LNCaP clone FGC (cell line): ENCODE results near the gene BACH2.

Experiments used
- DNase-seq: peaks from one replicate; pipeline ENCODE4 v3.0.0-alpha.2; 2011; ENCODE audit warnings: low read depth
- H3K4me3 ChIP-seq: 2 replicates; pipeline ENCODE4 v1.5.1; 2011; ENCODE audit warnings: mild to moderate bottlenecking, low read depth, low read length, control low read depth
- TF ChIP-seq, protein P1 (sequence below): IDR thresholded peaks from 2 replicates; pipeline ENCODE4 v1.5.1; 2012; ENCODE audit warnings: mild to moderate bottlenecking; ENCODE audit not compliant: control insufficient read depth, insufficient read depth; ENCODE audit errors: extremely low read depth

The BACH2 gene

DNA sequence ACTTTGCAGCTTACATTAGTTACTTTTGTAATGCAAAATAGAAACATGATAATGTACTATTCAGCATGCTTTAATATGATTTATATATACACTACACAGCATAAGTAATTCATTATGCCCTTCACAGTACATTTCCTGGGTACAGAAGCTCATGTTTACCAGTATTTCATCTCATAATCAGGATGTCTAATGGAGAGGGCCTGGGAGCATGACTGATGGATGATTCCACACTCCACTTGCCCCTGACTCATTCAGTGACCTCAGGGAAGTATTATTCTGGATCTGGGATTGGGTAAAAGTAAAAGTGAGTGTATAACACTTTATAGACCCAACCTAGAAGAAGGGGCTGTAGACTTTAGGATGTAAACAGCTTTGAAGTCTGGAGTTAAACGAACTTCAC, 31.4 kb upstream of the BACH2 start:
- TF ChIP-seq, protein P1, sequence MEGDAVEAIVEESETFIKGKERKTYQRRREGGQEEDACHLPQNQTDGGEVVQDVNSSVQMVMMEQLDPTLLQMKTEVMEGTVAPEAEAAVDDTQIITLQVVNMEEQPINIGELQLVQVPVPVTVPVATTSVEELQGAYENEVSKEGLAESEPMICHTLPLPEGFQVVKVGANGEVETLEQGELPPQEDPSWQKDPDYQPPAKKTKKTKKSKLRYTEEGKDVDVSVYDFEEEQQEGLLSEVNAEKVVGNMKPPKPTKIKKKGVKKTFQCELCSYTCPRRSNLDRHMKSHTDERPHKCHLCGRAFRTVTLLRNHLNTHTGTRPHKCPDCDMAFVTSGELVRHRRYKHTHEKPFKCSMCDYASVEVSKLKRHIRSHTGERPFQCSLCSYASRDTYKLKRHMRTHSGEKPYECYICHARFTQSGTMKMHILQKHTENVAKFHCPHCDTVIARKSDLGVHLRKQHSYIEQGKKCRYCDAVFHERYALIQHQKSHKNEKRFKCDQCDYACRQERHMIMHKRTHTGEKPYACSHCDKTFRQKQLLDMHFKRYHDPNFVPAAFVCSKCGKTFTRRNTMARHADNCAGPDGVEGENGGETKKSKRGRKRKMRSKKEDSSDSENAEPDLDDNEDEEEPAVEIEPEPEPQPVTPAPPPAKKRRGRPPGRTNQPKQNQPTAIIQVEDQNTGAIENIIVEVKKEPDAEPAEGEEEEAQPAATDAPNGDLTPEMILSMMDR, result no peak
- DNase-seq, result no peak
- no peak overlapping the region for H3K4me3 ChIP-seq

DNA sequence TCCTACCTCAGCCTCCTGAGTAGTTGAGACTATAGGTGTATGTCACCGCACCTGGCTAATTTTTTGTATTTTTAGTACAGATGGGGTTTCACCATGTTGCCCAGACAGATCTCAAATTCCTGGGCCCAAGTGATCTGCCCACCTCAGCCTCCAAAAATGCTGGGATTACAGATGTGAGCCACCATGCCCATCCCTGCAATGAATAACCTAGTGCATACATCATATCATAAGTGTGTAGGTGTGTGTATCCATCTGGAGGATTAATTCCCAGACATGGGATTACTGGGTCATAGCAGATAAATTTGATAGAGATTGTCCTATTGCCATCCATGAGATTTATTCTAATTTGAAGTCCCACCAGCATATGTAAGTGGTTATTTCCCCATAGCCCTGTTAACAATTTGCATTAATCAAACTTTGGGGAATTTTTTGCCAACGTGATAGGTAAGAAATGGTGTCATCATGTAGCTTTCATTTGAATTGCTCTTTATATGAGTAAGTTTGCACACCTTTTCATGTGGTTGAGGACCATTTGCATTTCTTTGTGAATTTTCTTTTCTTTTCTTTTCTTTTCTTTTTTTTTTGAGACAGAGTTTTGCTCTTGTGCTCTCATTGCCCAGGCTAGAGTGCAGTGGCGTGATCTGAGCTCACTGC, 29.9 kb upstream of the BACH2 start:
- TF ChIP-seq, protein P1, result no peak
- no peak overlapping the region for H3K4me3 ChIP-seq
- no peak for DNase-seq

DNA sequence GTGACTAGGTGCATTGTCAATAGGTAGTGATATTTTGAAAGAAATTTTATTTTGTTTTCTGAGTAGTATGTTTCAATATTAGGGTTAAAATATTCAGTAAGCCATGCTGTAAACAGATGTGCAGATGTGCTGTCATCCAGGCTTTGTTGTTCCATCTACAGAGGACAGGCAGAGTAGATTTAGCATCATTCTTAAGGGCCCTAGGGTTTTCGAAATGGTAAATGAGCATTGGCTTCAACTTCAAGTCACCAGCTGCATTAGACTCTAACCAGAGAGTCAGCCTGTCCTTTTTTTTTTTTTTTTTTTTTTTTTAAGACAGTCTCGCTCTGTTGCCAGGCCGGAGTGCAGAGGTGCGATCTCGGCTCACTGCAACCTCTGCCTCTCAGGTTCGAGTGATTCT, 27.1 kb upstream of the BACH2 start:
- TF ChIP-seq, protein P1, result no peak
- no peak overlapping the region for H3K4me3 ChIP-seq
- DNase-seq, result no peak

DNA sequence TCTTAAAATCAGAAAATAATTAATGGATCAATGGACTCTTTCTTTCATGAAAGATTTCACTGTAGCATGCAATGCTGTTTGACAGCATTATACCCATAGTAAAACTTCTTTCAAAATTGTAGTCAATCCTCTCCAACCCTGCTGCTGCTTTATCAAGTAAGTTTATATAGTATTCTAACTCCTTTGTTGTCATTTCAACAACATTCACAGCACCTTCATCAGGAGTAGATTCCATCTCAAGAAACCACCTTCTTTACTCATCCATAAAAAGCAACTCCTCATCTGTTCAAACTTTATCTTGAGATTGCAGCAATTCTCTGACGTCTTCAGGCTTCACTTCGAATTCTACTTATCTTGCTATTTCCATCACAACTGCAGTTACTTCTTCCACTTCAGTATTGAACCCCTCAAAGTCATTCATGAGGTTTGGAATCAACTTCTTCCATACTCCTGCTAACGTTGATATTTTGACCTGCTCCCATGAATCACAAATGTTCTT, 26.4 kb upstream of the BACH2 start:
- H3K4me3 ChIP-seq, result no peak overlapping the region
- TF ChIP-seq, protein P1, result no peak
- no peak for DNase-seq

DNA sequence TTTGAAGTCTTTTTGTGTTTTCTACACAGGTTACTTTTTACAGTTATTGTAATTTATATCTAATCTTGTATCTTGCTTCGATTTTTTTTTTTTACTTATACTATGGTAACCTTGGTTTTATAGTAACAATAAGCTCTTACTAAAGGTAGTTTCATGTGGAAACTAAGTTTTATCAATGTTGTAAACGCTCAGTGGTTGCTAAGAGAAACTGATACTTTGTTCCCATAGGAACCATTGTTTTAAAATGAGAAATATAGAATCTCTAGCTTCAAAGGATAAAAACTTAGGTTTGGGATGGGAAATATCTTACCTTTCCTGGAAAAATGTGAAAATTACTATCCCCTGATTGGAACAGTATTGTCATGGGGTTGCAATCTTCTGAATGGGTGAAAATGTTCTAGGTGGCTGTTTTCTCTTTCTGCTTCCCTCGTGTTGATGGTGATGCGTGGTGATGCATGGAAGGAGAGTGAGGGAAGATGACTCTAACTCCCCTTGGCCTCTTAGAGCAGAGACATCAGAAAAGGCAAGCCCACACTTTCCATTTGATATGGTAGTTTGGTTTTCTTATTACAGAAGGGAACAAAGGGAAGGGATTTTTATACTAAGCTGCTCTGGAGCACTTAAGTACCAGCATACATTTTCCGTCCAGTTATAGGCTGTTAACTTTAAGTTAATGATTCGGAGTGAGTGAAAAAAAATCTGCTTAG, 23.5 kb upstream of the BACH2 start:
- no peak for DNase-seq
- TF ChIP-seq, protein P1, result no peak
- H3K4me3 ChIP-seq, result no peak overlapping the region

DNA sequence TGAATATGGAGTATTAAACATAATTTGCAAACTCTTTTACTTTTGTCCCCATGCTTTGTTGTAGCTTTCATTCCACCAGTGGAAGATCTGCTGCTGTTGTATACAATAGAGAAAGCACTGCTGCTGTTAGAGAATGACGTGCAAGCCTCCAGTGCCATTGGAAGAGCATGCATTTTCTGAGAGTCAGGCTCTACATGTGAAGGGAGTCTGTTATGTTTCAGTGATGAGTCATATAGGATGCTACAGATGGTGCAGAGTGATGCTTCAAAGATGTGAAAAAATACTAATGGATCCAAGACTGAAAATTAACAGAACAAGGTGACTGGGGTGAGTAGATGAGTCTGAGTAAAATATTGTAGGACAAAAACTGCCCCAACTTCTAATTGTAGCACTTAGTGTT, 22.4 kb upstream of the BACH2 start:
- DNase-seq, result no peak
- TF ChIP-seq, protein P1, result no peak
- H3K4me3 ChIP-seq, result no peak overlapping the region

DNA sequence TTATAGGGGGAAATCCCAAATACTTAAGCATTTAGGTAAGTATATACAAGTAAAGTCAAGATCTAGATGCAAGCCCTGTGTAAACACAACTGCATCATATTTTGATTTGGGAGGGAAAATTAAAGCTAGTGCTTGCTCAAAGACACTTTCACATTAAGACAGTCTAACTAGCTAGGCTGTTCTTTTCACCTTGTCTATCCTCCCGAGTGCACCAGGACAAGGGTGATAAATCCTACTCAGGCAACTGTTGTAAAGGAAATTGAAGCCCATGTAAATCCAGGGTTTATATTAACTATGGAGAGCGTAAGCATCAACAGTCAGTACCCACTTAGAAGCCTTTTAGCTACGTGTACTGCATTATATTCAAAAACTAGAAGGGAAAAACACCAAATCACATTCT, 19.3 kb upstream of the BACH2 start:
- no peak for DNase-seq
- TF ChIP-seq, protein P1, result no peak
- no peak overlapping the region for H3K4me3 ChIP-seq
